HG03095 (cell line): ENCODE results near the gene AKAP13.
"Not testable (repeated sequence)": the region's sequence is repeated elsewhere in the genome, so short reads cannot be mapped to it uniquely, and the experiment has no call there.

Source experiments
- ATAC-seq: cut with Tn5 transposase; IDR thresholded peaks from one replicate; pipeline ENCODE4 v1.9.1; 2021; ENCODE audit warnings: moderate library complexity; ENCODE audit not compliant: unreplicated experiment

AKAP13 gene

GRCh38 chr15:85795337-85796305 is 415.2 kb downstream of the AKAP13 start:
- ATAC-seq: no peak

GRCh38 chr15:85796371-85796770 is 416.0 kb downstream of the AKAP13 start:
- ATAC-seq: not testable (repeated sequence)
